ENCODE measurements around the gene CYP4A22. TPM values are rescaled to one million over a fixed set of nuclear protein-coding genes. Genes with fewer than 3 reads are reported as not detected.
"Not testable (repeated sequence)": the region's sequence is repeated elsewhere in the genome, so short reads cannot be mapped to it uniquely, and the experiment has no call there.

Gene CYP4A22
- total RNA-seq, 4 donors from 2014 or later = 0.38 TPM; not detected in 3

GRCh38 chr1:47192458-47193384 lies 55.5 kb downstream of the CYP4A22 start:
- Histone ChIP-seq H3K27me3 (peaks cover 0 to 19% (median 0%) of the 10 kb centered on the region in 4 donors), H3K4me1 (peaks cover 24 to 55% (median 36%) of the 10 kb centered on the region in 3 donors), H3K36me3 (no peaks in the 10 kb centered on the region), H3K9me3 (no peaks in the 10 kb centered on the region), H3K27ac (peak overlapping the region in 1 of 4 donors; percentile 85), H3K4me3 (no peak overlapping the region)
- TF ChIP-seq, protein P1, sequence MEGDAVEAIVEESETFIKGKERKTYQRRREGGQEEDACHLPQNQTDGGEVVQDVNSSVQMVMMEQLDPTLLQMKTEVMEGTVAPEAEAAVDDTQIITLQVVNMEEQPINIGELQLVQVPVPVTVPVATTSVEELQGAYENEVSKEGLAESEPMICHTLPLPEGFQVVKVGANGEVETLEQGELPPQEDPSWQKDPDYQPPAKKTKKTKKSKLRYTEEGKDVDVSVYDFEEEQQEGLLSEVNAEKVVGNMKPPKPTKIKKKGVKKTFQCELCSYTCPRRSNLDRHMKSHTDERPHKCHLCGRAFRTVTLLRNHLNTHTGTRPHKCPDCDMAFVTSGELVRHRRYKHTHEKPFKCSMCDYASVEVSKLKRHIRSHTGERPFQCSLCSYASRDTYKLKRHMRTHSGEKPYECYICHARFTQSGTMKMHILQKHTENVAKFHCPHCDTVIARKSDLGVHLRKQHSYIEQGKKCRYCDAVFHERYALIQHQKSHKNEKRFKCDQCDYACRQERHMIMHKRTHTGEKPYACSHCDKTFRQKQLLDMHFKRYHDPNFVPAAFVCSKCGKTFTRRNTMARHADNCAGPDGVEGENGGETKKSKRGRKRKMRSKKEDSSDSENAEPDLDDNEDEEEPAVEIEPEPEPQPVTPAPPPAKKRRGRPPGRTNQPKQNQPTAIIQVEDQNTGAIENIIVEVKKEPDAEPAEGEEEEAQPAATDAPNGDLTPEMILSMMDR (IDR thresholded peaks at IDR 0.05) = peak; percentile 83 to 95 (median 90)
- no peak for TF ChIP-seq POLR2A (IDR thresholded peaks at IDR 0.05)
- no peak for DNase-seq
- 6 to 12% methylated on average over 7 to 8 of the region's 10 CpGs for WGBS, 2 donors
- intact Hi-C loops (cut with DNase I) = loop anchor here (5.0 kb wide), 1 partner anchor 235 kb away; no protein-coding TSS in a partner anchor

GRCh38 chr1:47193496-47193895 lies 56.3 kb downstream of the CYP4A22 start:
- H3K9me3 ChIP-seq, H3K27ac ChIP-seq, H3K36me3 ChIP-seq, DNase-seq, H3K4me3 ChIP-seq: not testable (repeated sequence)
- peaks cover 24 to 48% (median 33%) of the 10 kb centered on the region in 3 donors for H3K4me1 ChIP-seq
- intact Hi-C loops (cut with DNase I) = loop anchor here (5.0 kb wide), 1 partner anchor 234 kb away; no protein-coding TSS in a partner anchor
- peaks cover 0 to 25% (median 0%) of the 10 kb centered on the region in 4 donors for H3K27me3 ChIP-seq
- 85 to 88% methylated on average over 10 of the region's 10 CpGs for WGBS, 2 donors

GRCh38 chr1:47194311-47194710 lies 57.1 kb downstream of the CYP4A22 start:
- no peak overlapping the region for H3K4me3 ChIP-seq
- H3K36me3 ChIP-seq = no peaks in the 10 kb centered on the region
- no peaks in the 10 kb centered on the region for H3K9me3 ChIP-seq
- intact Hi-C loops (cut with DNase I) = loop anchor here (5.0 kb wide), 1 partner anchor 233 kb away; no protein-coding TSS in a partner anchor
- H3K27me3 ChIP-seq = peaks cover 0 to 33% (median 0%) of the 10 kb centered on the region in 4 donors
- no peak for DNase-seq
- H3K4me1 ChIP-seq = peaks cover 24 to 40% (median 33%) of the 10 kb centered on the region in 3 donors
- H3K27ac ChIP-seq = no peak overlapping the region
- no peak for TF ChIP-seq POLR2A (IDR thresholded peaks at IDR 0.05)
- TF ChIP-seq, protein P1 (IDR thresholded peaks at IDR 0.05) = no peak

DNA sequence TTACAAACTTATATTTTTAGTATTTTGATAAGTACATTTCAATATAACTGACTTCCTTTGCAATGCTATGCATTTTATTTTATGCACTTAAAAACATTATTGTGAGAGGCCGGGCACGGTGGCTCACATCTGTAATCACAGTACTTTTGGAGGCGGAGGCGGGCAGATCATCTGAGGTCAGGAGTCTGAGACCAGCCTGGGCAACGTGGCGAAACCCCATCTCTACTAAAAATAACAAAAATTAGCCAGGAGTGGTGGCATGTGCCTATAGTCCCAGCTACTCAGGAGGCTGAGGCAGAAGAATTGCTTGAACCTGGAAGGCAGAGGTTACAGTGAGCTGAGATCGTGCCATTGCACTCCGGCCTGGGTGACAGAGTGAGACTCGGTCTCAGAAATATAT lies 58.7 kb downstream of the CYP4A22 start:
- H3K4me3 ChIP-seq; intact Hi-C loops (cut with DNase I); DNase-seq; H3K36me3 ChIP-seq; H3K9me3 ChIP-seq; H3K27ac ChIP-seq: not testable (repeated sequence)
- Histone ChIP-seq H3K4me1 (peaks cover 8 to 23% (median 22%) of the 10 kb centered on the region in 3 donors), H3K27me3 (peaks cover 0 to 45% (median 0%) of the 10 kb centered on the region in 4 donors)
- WGBS, 2 donors = 88 to 89% methylated on average over 9 of the region's 9 CpGs

GRCh38 chr1:47196622-47197021 lies 59.4 kb downstream of the CYP4A22 start:
- Histone ChIP-seq H3K27ac (no peak overlapping the region), H3K9me3 (no peaks in the 10 kb centered on the region), H3K4me3 (no peak overlapping the region), H3K27me3 (peaks cover 0 to 52% (median 0%) of the 10 kb centered on the region in 4 donors), H3K4me1 (peaks cover 6 to 16% (median 16%) of the 10 kb centered on the region in 3 donors), H3K36me3 (no peaks in the 10 kb centered on the region)
- intact Hi-C loops (cut with DNase I) = no loop called here
- TF ChIP-seq, protein P1 (IDR thresholded peaks at IDR 0.05) = no peak
- no peak for TF ChIP-seq POLR2A (IDR thresholded peaks at IDR 0.05)
- DNase-seq = no peak
- WGBS, 2 donors = 70% methylated on average over 2 of the region's 3 CpGs; no CpG with 5 or more reads in 1 of the 2 donors

DNA sequence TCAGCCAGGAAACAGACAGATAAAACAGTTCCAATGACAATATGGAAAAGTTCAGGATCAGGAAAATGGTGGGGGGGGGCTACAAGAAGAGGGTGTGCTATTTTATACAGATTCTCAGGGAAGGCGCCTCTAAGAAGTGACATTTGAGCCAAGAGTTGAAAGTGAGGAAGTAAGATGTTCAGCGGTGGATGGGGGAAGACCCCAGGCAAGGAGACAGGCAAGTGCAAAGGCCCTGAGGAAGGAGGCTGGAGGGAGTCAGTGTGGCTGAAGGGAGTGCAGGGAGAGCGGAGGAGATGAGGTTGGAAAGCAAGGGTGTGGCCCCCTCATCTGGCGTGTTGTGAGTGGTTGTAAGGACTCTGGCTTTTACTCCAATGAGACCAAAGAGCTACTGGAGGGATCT lies 61.0 kb downstream of the CYP4A22 start:
- no peak for TF ChIP-seq POLR2A (IDR thresholded peaks at IDR 0.05)
- TF ChIP-seq, protein P1 (IDR thresholded peaks at IDR 0.05) = no peak
- Histone ChIP-seq H3K27me3 (peaks cover 0 to 60% (median 0%) of the 10 kb centered on the region in 4 donors), H3K4me3 (no peak overlapping the region), H3K4me1 (peaks cover 0 to under 1% (median 0%) of the 10 kb centered on the region in 3 donors), H3K27ac (no peak overlapping the region), H3K9me3 (no peaks in the 10 kb centered on the region), H3K36me3 (no peaks in the 10 kb centered on the region)
- 75 to 83% methylated on average over 4 of the region's 4 CpGs for WGBS, 2 donors
- intact Hi-C loops (cut with DNase I) = no loop called here
- DNase-seq = no peak

All from esophagus squamous epithelium (tissue), 5 donors.